NB4 (cell line): ENCODE data around the gene CIROP.

Source experiments
- DNase-seq: peaks from one replicate; pipeline ENCODE4 v3.0.0; 2010; ENCODE audit warnings: low read depth
- H3K4me3 ChIP-seq: one replicate; pipeline ENCODE4 v1.5.1; 2011; ENCODE audit warnings: mild to moderate bottlenecking, low read depth, low read length, moderate library complexity
- CTCF ChIP-seq: IDR thresholded peaks from one replicate; pipeline ENCODE4 v1.5.1; 2012; ENCODE audit warnings: low read depth, low read length
- MAX ChIP-seq: IDR thresholded peaks from 2 replicates; pipeline ENCODE4 v1.6.1; 2011; ENCODE audit warnings: low read depth, low read length
- MYC ChIP-seq: IDR thresholded peaks from 2 replicates; pipeline ENCODE4 v1.6.1; 2011; ENCODE audit warnings: low read depth, low read length
- POLR2A ChIP-seq: IDR thresholded peaks from 2 replicates; pipeline ENCODE4 v1.6.1; 2011; ENCODE audit warnings: mild to moderate bottlenecking; ENCODE audit not compliant: insufficient read length; ENCODE audit errors: extremely low read depth

The CIROP gene

GRCh38 chr14:23141706-23142444 lies 37.1 kb upstream of the CIROP start:
- TF ChIP-seq MAX: no peak
- TF ChIP-seq POLR2A: no peak
- TF ChIP-seq MYC: no peak
- no peak for TF ChIP-seq CTCF
- H3K4me3 ChIP-seq: no peak overlapping the region
- DNase-seq: no peak

- no peak for DNase-seq
- TF ChIP-seq MAX: no peak
- TF ChIP-seq CTCF: no peak
- TF ChIP-seq POLR2A: no peak
- no peak for TF ChIP-seq MYC
- H3K4me3 ChIP-seq: no peak overlapping the region
Observed at GRCh38 chr14:23140371-23140770, 35.6 kb upstream of the CIROP start.

- no peak overlapping the region for H3K4me3 ChIP-seq
- TF ChIP-seq CTCF (no peak), MAX (no peak), POLR2A (no peak), MYC (no peak)
- DNase-seq: no peak
Observed at GRCh38 chr14:23139874-23140273, 35.1 kb upstream of the CIROP start.

GRCh38 chr14:23137813-23138535 lies 33.2 kb upstream of the CIROP start:
- no peak for DNase-seq
- no peak for TF ChIP-seq MYC
- TF ChIP-seq CTCF: no peak
- no peak for TF ChIP-seq POLR2A
- no peak for TF ChIP-seq MAX
- H3K4me3 ChIP-seq: no peak overlapping the region

GRCh38 chr14:23137192-23137812 lies 32.5 kb upstream of the CIROP start:
- TF ChIP-seq MYC (no peak), MAX (no peak), CTCF (no peak), POLR2A (no peak)
- DNase-seq: no peak
- no peak overlapping the region for H3K4me3 ChIP-seq
